GM12891 (cell line): Measurements from ENCODE around the gene PDE6B.
"Not testable (repeated sequence)": the region's sequence is repeated elsewhere in the genome, so short reads cannot be mapped to it uniquely, and the experiment has no call there.

ENCODE experiments used
- DNase-seq: peaks from one replicate; pipeline ENCODE4 v3.0.0; 2011; ENCODE audit warnings: low spot score; ENCODE audit not compliant: insufficient read length
- FAIRE-seq: peaks from 2 replicates; lab custom pipeline; 2011; peaks lifted over from hg19 to GRCh38; lab: Jason Lieb, UNC
- PAX5 ChIP-seq: IDR thresholded peaks from 2 replicates; pipeline ENCODE4 v1.6.1; 2011; ENCODE audit warnings: low read length, moderate library complexity, mild to moderate bottlenecking; ENCODE audit not compliant: insufficient read depth, severe bottlenecking
- POLR2A ChIP-seq: IDR thresholded peaks from 2 replicates; pipeline ENCODE4 v1.6.1; 2011; ENCODE audit warnings: low read depth, low read length, control low read depth
- POLR2AphosphoS5 ChIP-seq: IDR thresholded peaks from 2 replicates; pipeline ENCODE4 v1.6.1; 2011; ENCODE audit warnings: low read depth, low read length, control low read depth
- POU2F2 ChIP-seq: IDR thresholded peaks from 2 replicates; pipeline ENCODE4 v1.6.1; 2011; ENCODE audit warnings: low read depth, mild to moderate bottlenecking, control low read depth, low read length, moderate library complexity
- SPI1 ChIP-seq: IDR thresholded peaks from 2 replicates; pipeline ENCODE4 v1.6.1; 2011; ENCODE audit warnings: low read depth, low read length, control low read depth
- TAF1 ChIP-seq: IDR thresholded peaks from 2 replicates; pipeline ENCODE4 v1.6.1; 2011; ENCODE audit warnings: low read depth, low read length, control low read depth

PDE6B gene

DNA sequence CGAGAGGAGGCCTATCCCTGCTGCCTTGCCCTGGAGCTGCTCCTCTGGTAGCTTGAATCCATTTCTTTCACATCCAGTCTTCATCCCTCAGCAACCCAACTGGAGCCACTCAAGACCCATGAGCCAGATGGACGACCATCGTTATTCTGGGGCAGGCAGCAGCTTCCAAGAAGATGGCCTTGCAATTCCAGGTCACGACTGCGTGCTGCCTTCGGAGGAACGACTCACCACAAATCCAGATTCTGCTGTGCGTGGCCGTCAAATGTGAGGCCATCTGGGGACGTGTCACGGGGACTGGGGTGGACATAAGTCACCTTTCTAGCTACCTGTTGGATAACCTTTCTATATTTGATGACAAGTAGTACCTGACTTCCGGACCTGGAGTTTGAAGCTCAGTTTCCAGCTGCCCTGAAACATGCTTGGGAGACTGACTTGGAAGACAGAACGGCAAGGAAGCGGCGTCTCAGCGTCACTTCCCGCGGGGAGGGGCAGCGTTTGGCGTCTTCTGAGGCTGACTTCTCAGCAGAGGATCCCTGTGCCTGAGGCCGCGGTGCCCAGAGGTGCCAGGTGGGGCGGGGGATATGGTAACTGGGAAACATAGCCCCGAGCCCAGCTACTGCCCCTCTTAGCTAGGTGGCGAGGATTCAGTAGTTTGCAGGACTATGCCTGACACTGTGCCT, 37.6 kb upstream of the PDE6B start:
- no peak for DNase-seq
- TF ChIP-seq POLR2A (no peak), POLR2AphosphoS5 (no peak), SPI1 (no peak), PAX5 (no peak), POU2F2 (no peak), TAF1 (no peak)
- FAIRE-seq: no peak

DNA sequence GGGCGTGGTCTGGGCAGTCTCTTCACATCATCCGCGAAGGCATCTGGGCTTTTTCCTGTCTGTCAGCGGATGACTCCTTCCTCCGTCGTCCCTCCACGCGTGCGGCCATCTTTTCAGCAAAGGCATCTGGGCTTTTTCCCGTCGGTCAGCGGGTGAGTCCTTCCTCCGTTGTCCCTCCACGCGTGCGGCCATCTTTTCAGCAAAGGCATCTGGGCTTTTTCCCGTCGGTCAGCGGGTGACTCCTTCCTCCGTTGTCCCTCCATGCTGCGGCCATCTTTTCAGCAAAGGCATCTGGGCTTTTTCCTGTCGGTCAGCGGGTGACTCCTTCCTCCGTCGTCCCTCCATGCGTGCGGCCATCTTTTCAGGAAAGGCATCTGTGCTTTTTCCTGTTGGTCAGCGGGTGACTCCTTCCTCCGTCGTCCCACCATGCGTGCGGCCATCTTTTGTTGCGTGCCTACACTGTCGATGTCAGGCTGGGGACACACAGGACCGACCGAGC, 37.0 kb upstream of the PDE6B start:
- TF ChIP-seq PAX5 (no peak), POLR2A (no peak), POLR2AphosphoS5 (no peak), SPI1 (no peak), TAF1 (no peak)
- no peak for FAIRE-seq
- no peak for DNase-seq

DNA sequence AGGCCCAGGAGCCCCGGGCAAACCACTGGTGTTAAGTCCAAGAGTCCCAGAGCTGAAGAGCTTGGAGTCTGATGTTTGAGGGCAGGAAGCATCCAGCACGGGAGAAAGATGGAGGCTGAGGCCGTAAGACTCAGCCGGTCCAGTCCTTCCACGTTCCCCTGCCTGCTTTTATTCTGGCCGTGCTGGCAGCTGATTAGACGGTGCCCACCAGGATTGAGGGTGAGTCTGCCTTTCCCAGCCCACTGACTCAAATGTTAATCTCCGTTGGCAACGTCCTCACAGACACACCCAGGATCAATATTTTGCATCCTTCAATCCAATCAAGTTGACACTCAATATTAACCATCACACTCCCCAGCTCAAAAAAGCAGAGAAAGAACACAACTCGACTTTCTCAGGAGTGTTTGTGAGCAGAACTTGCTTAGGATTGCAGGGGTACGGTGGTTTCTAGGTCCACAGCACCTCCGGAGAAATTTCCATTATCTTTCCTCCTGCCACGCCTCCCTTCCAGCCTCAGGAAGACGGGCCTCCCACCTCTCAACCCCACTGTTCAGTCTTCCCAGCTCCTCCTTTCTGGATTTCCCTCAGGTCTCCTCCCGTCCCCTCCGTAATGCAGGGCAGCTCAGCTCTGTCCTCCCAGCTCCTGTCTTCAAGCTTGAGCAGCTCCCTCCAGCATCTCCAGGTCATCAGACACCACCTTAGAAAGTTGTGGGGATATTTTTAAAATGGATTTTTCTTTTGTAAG, 36.0 kb upstream of the PDE6B start:
- no peak for TF ChIP-seq PAX5
- no peak for TF ChIP-seq POLR2AphosphoS5
- TF ChIP-seq TAF1: no peak
- TF ChIP-seq SPI1: no peak
- DNase-seq: no peak
- no peak for FAIRE-seq

DNA sequence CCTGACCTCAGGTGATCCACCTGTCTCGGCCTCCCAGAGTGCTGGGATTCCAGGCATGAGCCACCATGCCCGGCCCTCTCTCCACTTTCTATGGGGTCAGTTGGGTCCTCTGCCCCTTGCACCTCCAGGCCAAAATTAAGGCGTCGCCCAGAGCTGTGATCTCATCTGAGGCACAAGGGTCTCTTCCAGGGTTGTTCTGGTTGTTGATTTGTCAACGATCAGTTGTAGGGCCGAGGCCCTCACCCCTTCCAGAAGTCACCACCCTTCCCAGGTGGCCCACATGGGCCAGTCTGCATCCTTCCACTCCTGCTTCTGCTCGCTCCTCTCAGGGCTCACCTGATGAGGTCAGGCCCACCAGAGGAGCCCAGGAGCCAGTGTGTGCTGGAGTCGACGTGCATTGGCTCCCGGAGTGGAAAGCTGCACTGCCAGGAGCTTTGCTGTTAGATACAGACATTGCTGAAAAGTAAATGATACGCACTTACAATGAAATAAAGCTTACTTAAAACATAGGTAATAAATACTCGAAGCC, 35.0 kb upstream of the PDE6B start:
- FAIRE-seq (no peak), DNase-seq (no peak)
- TF ChIP-seq PAX5 (no peak), POLR2A (no peak), SPI1 (no peak), TAF1 (no peak), POU2F2 (no peak), POLR2AphosphoS5 (no peak)

DNA sequence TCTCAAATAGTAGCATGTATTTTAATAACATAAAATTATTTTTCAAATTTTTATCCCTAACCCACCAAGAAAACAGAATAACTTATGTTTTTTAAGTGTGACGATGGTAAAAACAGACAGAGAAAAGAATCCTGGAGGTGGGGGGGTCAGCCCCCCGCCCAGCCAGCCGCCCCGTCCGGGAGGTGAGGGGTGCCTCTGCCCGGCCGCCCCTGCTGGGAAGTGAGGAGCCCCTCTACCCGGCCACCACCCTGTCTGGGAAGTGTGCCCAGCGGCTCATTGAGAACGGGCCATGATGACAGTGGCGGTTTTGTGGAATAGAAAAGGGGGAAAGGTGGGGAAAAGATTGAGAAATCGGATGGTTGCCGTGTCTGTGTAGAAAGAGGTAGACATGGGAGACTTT, 33.2 kb upstream of the PDE6B start:
- not testable (repeated sequence) for DNase-seq, FAIRE-seq

DNA sequence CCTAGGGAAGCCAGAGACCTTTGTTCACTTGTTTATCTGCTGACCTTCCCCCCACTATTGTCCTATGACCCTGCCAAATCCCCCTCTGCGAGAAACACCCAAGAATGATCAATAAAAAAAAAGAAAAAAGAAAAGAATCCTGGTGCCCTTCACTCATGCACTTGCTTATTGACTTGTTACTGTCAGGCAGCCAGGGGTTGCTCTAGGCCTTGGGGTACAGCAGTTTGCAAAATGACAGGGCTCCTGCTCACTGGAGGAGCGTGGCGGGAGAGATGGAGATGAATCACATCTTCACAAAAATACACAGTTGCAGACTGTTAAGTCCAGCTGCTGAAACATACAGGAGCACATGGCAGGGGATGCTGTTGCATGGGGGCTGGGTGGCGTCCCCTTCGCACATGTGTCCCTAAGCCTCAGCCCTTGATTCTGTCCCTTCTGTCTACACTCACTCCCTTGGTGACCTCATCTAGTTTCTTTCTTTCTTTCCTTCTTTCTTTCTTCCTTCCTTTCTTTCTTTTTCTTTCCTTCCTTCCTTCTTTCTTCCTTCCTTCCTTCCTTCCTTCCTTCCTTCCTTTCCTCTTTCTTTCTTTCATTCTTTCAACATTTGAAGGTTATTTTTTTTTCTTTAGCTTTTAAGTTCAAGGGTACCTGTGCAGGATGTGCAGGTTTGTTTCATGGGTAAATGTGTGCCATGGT, 32.4 kb upstream of the PDE6B start:
- TF ChIP-seq POLR2A: no peak
- TF ChIP-seq POLR2AphosphoS5: no peak
- no peak for TF ChIP-seq SPI1
- TF ChIP-seq POU2F2: no peak
- TF ChIP-seq TAF1: no peak
- no peak for TF ChIP-seq PAX5
- no peak for DNase-seq
- FAIRE-seq: no peak

DNA sequence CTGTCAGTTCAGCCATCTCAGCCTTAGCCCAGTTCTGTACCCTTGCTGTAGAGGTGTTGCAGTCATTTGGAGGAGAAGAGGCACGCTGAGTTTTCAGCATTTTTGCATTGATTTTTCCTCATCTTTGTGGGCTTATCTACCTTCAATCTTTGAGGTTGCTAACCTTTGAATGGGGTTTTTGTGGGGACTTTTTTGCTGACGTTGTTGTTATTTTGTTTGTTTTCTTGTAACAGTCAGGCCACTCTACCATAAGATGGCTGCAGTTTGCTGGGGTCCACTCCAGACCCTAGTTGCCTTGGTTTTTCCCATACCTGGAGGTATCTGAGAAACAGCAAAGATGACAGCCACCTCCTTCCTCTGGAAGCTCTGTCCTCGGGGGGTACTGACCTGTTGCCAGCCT, 26.4 kb upstream of the PDE6B start:
- FAIRE-seq (no peak), DNase-seq (no peak)
- TF ChIP-seq POU2F2 (no peak), TAF1 (no peak), PAX5 (no peak), POLR2A (no peak), POLR2AphosphoS5 (no peak), SPI1 (no peak)

DNA sequence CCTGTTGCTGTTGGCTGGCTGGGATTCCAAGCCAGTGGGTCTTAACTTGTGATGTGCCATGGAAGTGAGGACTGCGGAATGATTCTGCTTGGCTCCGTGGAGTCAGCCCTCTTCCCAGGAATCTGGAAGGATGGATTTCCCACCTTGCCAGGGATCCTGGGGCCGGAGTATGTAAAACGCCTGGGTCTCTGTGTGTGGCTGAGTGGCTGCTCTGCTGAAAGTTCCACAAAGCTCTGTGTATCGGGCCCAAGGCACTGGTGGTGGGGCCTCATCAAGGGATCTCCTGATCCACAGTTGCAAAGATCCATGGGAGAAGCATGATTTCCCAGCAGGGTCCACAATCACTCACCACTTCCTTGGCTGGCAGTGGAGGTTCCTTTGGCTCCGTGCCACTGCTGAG, 25.2 kb upstream of the PDE6B start:
- FAIRE-seq (no peak), DNase-seq (no peak)
- no peak for TF ChIP-seq PAX5
- TF ChIP-seq POLR2AphosphoS5: no peak
- no peak for TF ChIP-seq SPI1
- no peak for TF ChIP-seq TAF1
- TF ChIP-seq POU2F2: no peak
- TF ChIP-seq POLR2A: no peak

DNA sequence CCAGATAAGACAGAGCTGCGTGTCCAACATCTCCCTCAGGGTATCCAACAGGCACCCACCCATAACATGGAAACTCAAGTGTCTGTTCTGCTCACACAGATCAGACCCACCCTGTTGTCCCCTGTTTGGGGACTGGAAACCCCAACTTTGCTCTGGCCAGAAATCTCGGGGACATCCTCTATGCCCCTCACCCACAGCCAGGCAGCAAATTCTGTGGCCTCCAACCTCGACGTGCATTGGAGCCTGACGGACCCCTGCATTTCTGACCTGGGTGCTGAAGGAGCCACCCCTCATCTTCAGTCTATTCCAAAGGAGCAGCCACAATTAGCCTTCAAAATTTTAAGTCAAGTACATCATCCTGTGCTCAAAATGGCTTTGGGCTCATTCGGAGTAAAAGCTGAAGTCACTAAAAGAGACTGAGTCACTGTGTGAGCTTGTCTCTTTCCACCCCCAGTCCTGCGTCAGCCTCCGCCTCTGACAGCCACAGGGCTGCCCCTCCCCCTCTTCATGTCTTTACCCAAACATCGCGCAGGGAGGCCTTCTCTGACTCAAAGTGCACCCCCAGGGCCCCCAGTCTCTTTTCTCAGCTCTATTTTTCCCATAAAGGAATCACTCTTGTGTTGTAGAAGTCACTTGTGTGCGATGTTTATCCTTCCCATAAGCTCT, 24.4 kb upstream of the PDE6B start:
- DNase-seq (no peak), FAIRE-seq (no peak)
- TF ChIP-seq POU2F2: no peak
- TF ChIP-seq POLR2A: no peak
